Rectal smooth muscle tissue (tissue), 1 donor: Measurements from ENCODE around the gene NBAS.

Experiments
- H3K27ac ChIP-seq: one replicate; pipeline ENCODE4 v1.7.0; 2013; ENCODE audit warnings: low read depth, low read length, inconsistent platforms
- H3K27me3 ChIP-seq: one replicate; pipeline ENCODE4 v1.7.0; 2013; ENCODE audit warnings: low read length; ENCODE audit not compliant: control insufficient read depth, insufficient read depth
- H3K36me3 ChIP-seq: one replicate; pipeline ENCODE4 v1.7.0; 2013; ENCODE audit warnings: low read length; ENCODE audit not compliant: control insufficient read depth, insufficient read depth
- H3K4me1 ChIP-seq: one replicate; pipeline ENCODE4 v1.7.0; 2013; ENCODE audit warnings: low read length; ENCODE audit not compliant: control insufficient read depth, insufficient read depth
- H3K4me3 ChIP-seq: one replicate; pipeline ENCODE4 v1.7.0; 2013; ENCODE audit warnings: low read length
- H3K9ac ChIP-seq: one replicate; pipeline ENCODE4 v1.7.0; 2013; ENCODE audit warnings: low read length

The NBAS gene

GRCh38 chr2:15583826-15584225 lies 22.7 kb upstream of the NBAS start:
- H3K4me1 ChIP-seq: no peaks in the 10 kb centered on the region

DNA sequence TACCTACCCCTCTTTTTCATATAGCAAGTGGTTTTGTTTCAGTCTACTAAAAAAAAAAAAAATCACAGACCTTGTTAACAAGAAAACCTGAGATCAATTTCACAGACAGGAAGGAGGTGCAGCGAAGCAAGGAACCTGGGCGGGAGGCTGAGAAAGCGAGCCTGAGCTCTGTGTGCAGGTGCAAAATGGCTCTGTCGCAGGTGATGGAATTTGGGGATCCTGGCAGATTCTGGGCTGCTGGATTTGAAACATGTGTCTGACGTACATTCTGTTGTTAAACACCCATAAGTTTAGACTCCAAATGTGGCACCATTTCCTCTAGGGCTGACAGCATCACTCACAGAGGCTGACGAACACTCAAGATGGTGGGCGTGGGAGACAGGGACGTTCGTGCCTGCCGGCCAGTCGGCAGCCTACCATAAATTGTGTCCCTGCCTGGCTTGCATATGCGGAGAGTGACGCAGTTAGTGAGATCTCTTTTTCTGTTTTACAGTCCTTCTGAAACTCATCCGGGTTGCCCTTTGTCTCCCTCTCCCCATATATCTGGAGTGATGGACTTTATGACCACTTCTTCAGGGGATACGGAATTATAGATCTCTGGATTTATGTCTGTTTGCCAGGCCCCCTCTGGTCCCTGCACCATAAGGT lies 21.7 kb upstream of the NBAS start:
- H3K9ac ChIP-seq: no peak overlapping the region
- no peaks in the 10 kb centered on the region for H3K4me1 ChIP-seq
- H3K27me3 ChIP-seq: peaks cover 3% of the 10 kb centered on the region
- H3K36me3 ChIP-seq: no peaks in the 10 kb centered on the region
- no peak overlapping the region for H3K4me3 ChIP-seq
- no peak overlapping the region for H3K27ac ChIP-seq

More at GRCh38 chr2:15583826-15584225, 22.7 kb upstream of the NBAS start:
- no peak overlapping the region for H3K4me3 ChIP-seq
- no peaks in the 10 kb centered on the region for H3K36me3 ChIP-seq
- no peak overlapping the region for H3K27ac ChIP-seq
- no peak overlapping the region for H3K9ac ChIP-seq
- H3K27me3 ChIP-seq: peaks cover 3% of the 10 kb centered on the region

GRCh38 chr2:15580451-15580850 lies 19.3 kb upstream of the NBAS start:
- H3K4me3 ChIP-seq: no peak overlapping the region
- no peaks in the 10 kb centered on the region for H3K4me1 ChIP-seq
- no peaks in the 10 kb centered on the region for H3K36me3 ChIP-seq
- H3K27ac ChIP-seq: no peak overlapping the region
- H3K27me3 ChIP-seq: peaks cover 3% of the 10 kb centered on the region
- no peak overlapping the region for H3K9ac ChIP-seq

DNA sequence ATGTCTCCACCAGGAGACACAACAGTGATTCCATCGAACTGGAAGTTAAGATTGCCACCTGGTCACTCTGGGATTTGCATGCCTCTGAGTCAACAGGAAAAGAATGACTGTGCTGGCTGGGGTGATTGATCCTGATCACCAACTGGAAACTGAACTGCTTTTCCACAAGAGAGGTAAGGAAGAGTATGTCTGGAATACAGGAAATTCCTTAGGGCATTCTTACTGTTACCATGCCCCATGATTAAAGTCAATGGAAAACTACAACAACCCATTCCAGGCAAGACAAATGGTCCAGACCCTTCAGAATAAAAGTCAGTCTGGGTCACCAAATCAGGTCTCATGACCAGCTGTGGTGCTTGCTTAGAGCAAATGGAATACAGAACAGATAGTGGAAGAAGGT lies 18.5 kb upstream of the NBAS start:
- H3K9ac ChIP-seq: no peak overlapping the region
- H3K4me3 ChIP-seq: no peak overlapping the region
- no peak overlapping the region for H3K27ac ChIP-seq
- no peaks in the 10 kb centered on the region for H3K4me1 ChIP-seq
- no peaks in the 10 kb centered on the region for H3K36me3 ChIP-seq
- H3K27me3 ChIP-seq: peaks cover 3% of the 10 kb centered on the region

DNA sequence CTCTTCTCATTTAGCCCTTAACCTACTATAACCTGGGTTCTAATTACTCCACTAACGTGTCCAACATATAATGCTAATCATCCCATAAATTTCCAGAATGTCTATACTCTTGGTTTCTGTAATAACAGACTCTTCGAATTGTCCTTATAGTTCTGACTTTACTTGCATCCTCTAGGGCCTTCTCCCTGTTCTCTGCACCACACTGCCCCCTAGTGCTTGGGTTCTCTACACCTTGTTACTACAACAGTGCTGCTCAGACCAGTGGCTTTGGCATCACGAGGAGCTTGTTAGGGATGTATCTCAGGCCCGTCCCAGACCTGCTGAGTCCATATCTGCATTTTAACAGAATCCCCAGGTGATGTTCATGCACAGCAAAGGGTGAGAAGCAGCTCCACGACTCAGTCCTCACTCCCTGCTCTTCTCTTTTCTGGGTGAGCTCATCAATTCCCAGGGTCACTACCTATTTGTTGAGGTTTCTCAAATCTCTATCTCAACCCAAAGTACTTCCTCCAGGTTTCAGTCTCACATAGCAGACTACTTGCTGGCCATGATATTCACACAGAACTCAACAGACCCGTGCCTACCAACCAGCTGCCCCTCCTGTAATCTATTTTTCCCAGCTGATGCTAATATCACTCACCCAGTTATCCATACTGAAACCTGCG lies 16.1 kb upstream of the NBAS start:
- Histone ChIP-seq H3K9ac (no peak overlapping the region), H3K36me3 (no peaks in the 10 kb centered on the region), H3K27me3 (peaks cover 2% of the 10 kb centered on the region), H3K4me1 (no peaks in the 10 kb centered on the region), H3K4me3 (no peak overlapping the region), H3K27ac (no peak overlapping the region)

- Histone ChIP-seq H3K9ac (no peak overlapping the region), H3K27ac (no peak overlapping the region), H3K4me1 (no peaks in the 10 kb centered on the region), H3K4me3 (no peak overlapping the region), H3K36me3 (no peaks in the 10 kb centered on the region), H3K27me3 (no peaks in the 10 kb centered on the region)
Observed at GRCh38 chr2:15571729-15572128, 10.6 kb upstream of the NBAS start.

DNA sequence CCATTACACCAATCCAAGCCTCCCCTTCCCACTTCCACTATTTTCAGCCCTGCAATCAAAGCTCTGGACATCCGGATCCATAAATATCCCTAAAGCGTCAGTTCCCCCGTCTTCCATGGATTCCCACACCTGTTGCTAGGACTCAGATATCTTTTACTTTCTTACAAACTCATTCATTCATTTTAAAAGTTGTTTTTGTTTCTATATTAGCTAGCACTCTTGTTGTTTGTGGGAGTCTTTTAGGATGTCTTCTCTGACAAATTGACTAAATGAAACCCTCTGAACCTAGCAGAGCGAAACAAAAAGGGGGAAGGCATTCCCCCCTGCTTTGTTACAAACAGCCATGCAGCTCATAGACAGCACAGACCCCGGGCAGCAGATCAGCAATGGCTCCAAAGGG lies 9.0 kb upstream of the NBAS start:
- H3K9ac ChIP-seq: no peak overlapping the region
- H3K36me3 ChIP-seq: no peaks in the 10 kb centered on the region
- no peak overlapping the region for H3K27ac ChIP-seq
- no peaks in the 10 kb centered on the region for H3K4me1 ChIP-seq
- H3K4me3 ChIP-seq: no peak overlapping the region
- no peaks in the 10 kb centered on the region for H3K27me3 ChIP-seq

- H3K9ac ChIP-seq: no peak overlapping the region
- H3K27me3 ChIP-seq: no peaks in the 10 kb centered on the region
- H3K4me1 ChIP-seq: no peaks in the 10 kb centered on the region
- no peak overlapping the region for H3K27ac ChIP-seq
- no peak overlapping the region for H3K4me3 ChIP-seq
- no peaks in the 10 kb centered on the region for H3K36me3 ChIP-seq
Observed at GRCh38 chr2:15568874-15569273, 7.7 kb upstream of the NBAS start.

GRCh38 chr2:15566912-15567311 lies 5.8 kb upstream of the NBAS start:
- no peak overlapping the region for H3K4me3 ChIP-seq
- no peaks in the 10 kb centered on the region for H3K4me1 ChIP-seq
- H3K36me3 ChIP-seq: no peaks in the 10 kb centered on the region
- no peak overlapping the region for H3K27ac ChIP-seq
- no peaks in the 10 kb centered on the region for H3K27me3 ChIP-seq
- H3K9ac ChIP-seq: no peak overlapping the region

GRCh38 chr2:15565994-15566671 lies 5.0 kb upstream of the NBAS start:
- H3K4me3 ChIP-seq: no peak overlapping the region
- no peaks in the 10 kb centered on the region for H3K27me3 ChIP-seq
- no peak overlapping the region for H3K27ac ChIP-seq
- H3K4me1 ChIP-seq: no peaks in the 10 kb centered on the region
- no peaks in the 10 kb centered on the region for H3K36me3 ChIP-seq
- no peak overlapping the region for H3K9ac ChIP-seq

- Histone ChIP-seq H3K36me3 (no peaks in the 10 kb centered on the region), H3K27me3 (no peaks in the 10 kb centered on the region), H3K4me1 (no peaks in the 10 kb centered on the region), H3K4me3 (no peak overlapping the region), H3K27ac (no peak overlapping the region), H3K9ac (no peak overlapping the region)
Observed at GRCh38 chr2:15565392-15565791, 4.3 kb upstream of the NBAS start.

- Histone ChIP-seq H3K4me3 (no peak overlapping the region), H3K27me3 (no peaks in the 10 kb centered on the region), H3K36me3 (no peaks in the 10 kb centered on the region), H3K27ac (no peak overlapping the region), H3K4me1 (peaks cover 6% of the 10 kb centered on the region), H3K9ac (no peak overlapping the region)
Observed at GRCh38 chr2:15563227-15564100, 2.3 kb upstream of the NBAS start.
